B cell (primary cell): ENCODE results near the gene L3MBTL1.

Experiments
- CTCF ChIP-seq: fragments of 200-600 bp; IDR thresholded peaks from one replicate; pipeline ENCODE4 v1.8.0; 2022; ENCODE audit warnings: antibody characterized with exemption, mild to moderate bottlenecking
- EZH2 ChIP-seq: IDR thresholded peaks from 2 replicates; pipeline ENCODE4 v1.6.1; 2012; ENCODE audit warnings: borderline replicate concordance, low read depth, mild to moderate bottlenecking, moderate library complexity, low read length; ENCODE audit not compliant: insufficient read depth, poor library complexity, severe bottlenecking

GRCh38 chr20:43539975-43540672 lies 32.6 kb downstream of the L3MBTL1 start:
- TF ChIP-seq CTCF (no peak), EZH2 (no peak)
